ENCODE results near the gene AOC3.

GRCh38 chr17:42894283-42895184, 43.5 kb downstream of the AOC3 start:
- TF ChIP-seq POLR2AphosphoS5 (IDR thresholded peaks at IDR 0.05; ENCODE audit: low read depth, low read length) = no peak
- TF ChIP-seq REST (IDR thresholded peaks at IDR 0.05; ENCODE audit: insufficient read depth in 1 of 2, low read depth in 2 of 2, low read length in 2 of 2) = no peak
- no peak for TF ChIP-seq TAF1 (IDR thresholded peaks at IDR 0.05; ENCODE audit: borderline replicate concordance, insufficient read depth, low read length)
